Lung microvascular endothelial cell (primary cell): ENCODE results near the gene AFDN. TPM values are rescaled to one million over a fixed set of nuclear protein-coding genes. Genes with fewer than 3 reads are reported as not detected.
A peak's percentile ranks its signal among the peaks of the same experiment; 100 is the strongest.

Source experiments
- DNase-seq, 2 donors: peaks; one replicate each; pipeline versions ENCODE4 v3.0.0 to v3.0.0-alpha.2; 2010; ENCODE audit warnings: low read depth in 2 of 2
- total RNA-seq: library from RNA; depleted of rRNA; stranded (reverse); fragments of >200 nt; gene quantifications from 2 replicates; pipeline ENCODE4 v1.2.1, GENCODE V29; 2014

The AFDN gene
- total RNA-seq, 1 donor from 2014 or later = 137 TPM

GRCh38 chr6:167795874-167796191 is 30.9 kb upstream of the AFDN start:
- no peak for DNase-seq

GRCh38 chr6:167796192-167796981 is 30.3 kb upstream of the AFDN start:
- DNase-seq = peak in 1 of 2 donors; percentile 65

- DNase-seq = no peak
These were observed 29.7 kb upstream of the AFDN start for GRCh38 chr6:167797011-167797471.

GRCh38 chr6:167797476-167798265 is 29.0 kb upstream of the AFDN start:
- DNase-seq = no peak

GRCh38 chr6:167798453-167798852 is 28.3 kb upstream of the AFDN start:
- DNase-seq = no peak

- DNase-seq = peak; percentile 19 to 93
These were observed 27.5 kb upstream of the AFDN start for GRCh38 chr6:167799033-167799821.

- no peak for DNase-seq
These were observed 26.2 kb upstream of the AFDN start for GRCh38 chr6:167800549-167800948.

- DNase-seq = no peak
These were observed 25.4 kb upstream of the AFDN start for GRCh38 chr6:167801263-167801662.

GRCh38 chr6:167802339-167802738 is 24.4 kb upstream of the AFDN start:
- DNase-seq = no peak

- DNase-seq = no peak
These were observed 22.9 kb upstream of the AFDN start for GRCh38 chr6:167803816-167804215.

GRCh38 chr6:167804281-167805013 is 22.3 kb upstream of the AFDN start:
- DNase-seq = no peak

GRCh38 chr6:167805349-167806060 is 21.2 kb upstream of the AFDN start:
- DNase-seq = no peak

- DNase-seq = no peak
These were observed 20.5 kb upstream of the AFDN start for GRCh38 chr6:167806061-167806700.

GRCh38 chr6:167807200-167807599 is 19.5 kb upstream of the AFDN start:
- DNase-seq = no peak

- DNase-seq = no peak
These were observed 19.0 kb upstream of the AFDN start for GRCh38 chr6:167807756-167808155.

GRCh38 chr6:167811040-167811439 is 15.7 kb upstream of the AFDN start:
- peak; percentile 17 to 72 for DNase-seq

- DNase-seq = peak in 1 of 2 donors; percentile 58
These were observed 15.1 kb upstream of the AFDN start for GRCh38 chr6:167811442-167812087.

GRCh38 chr6:167812088-167812487 is 14.6 kb upstream of the AFDN start:
- no peak for DNase-seq

- DNase-seq = no peak
These were observed 11.3 kb upstream of the AFDN start for GRCh38 chr6:167815296-167815980.
